ENCODE data around the gene YOD1. TPM values are rescaled to one million over a fixed set of nuclear protein-coding genes. Genes with fewer than 3 reads are reported as not detected.
A peak's percentile ranks its signal among the peaks of the same experiment; 100 is the strongest.

YOD1 gene
- total and polyA plus RNA-seq, 8 donors = 1.1 to 4.0 (median 2.3) TPM

DNA sequence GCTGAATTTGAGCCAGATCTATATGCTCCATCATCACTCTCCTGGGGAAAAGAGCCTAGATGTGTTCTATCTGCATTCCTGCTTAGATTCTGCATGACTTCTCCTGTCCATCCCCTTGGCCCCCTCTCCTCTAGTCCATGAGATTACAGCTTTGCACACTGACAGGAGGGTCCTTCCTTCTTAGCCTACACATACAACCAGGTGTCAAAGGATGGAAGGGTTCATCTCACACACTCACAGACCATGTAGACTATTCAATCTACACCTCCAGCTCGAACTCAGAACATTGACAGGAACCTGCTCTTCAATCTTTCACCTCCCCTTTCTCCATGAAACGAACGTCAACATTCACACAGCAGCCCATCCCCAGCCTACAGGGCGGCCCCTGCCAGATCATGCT is 32.3 kb downstream of the YOD1 start:
- ATAC-seq (peak in 1 of 4 donors; percentile 2), DNase-seq (no peak), FAIRE-seq (no peak)
- TF ChIP-seq, protein P1, sequence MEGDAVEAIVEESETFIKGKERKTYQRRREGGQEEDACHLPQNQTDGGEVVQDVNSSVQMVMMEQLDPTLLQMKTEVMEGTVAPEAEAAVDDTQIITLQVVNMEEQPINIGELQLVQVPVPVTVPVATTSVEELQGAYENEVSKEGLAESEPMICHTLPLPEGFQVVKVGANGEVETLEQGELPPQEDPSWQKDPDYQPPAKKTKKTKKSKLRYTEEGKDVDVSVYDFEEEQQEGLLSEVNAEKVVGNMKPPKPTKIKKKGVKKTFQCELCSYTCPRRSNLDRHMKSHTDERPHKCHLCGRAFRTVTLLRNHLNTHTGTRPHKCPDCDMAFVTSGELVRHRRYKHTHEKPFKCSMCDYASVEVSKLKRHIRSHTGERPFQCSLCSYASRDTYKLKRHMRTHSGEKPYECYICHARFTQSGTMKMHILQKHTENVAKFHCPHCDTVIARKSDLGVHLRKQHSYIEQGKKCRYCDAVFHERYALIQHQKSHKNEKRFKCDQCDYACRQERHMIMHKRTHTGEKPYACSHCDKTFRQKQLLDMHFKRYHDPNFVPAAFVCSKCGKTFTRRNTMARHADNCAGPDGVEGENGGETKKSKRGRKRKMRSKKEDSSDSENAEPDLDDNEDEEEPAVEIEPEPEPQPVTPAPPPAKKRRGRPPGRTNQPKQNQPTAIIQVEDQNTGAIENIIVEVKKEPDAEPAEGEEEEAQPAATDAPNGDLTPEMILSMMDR (IDR thresholded peaks at IDR 0.05) = no peak
- Histone ChIP-seq H3K27ac (no peak overlapping the region), H3K36me3 (peaks cover 0 to 12% (median 5%) of the 10 kb centered on the region in 3 donors), H3K4me1 (peaks cover 3 to 13% (median 9%) of the 10 kb centered on the region in 3 donors), H3K27me3 (no peaks in the 10 kb centered on the region), H3K4me3 (no peak overlapping the region), H3K9me3 (no peaks in the 10 kb centered on the region)
- intact Hi-C loops (cut with DNase I) = no loop called here
- 86 to 91% methylated on average over 4 of the region's 4 CpGs for WGBS, 2 donors

DNA sequence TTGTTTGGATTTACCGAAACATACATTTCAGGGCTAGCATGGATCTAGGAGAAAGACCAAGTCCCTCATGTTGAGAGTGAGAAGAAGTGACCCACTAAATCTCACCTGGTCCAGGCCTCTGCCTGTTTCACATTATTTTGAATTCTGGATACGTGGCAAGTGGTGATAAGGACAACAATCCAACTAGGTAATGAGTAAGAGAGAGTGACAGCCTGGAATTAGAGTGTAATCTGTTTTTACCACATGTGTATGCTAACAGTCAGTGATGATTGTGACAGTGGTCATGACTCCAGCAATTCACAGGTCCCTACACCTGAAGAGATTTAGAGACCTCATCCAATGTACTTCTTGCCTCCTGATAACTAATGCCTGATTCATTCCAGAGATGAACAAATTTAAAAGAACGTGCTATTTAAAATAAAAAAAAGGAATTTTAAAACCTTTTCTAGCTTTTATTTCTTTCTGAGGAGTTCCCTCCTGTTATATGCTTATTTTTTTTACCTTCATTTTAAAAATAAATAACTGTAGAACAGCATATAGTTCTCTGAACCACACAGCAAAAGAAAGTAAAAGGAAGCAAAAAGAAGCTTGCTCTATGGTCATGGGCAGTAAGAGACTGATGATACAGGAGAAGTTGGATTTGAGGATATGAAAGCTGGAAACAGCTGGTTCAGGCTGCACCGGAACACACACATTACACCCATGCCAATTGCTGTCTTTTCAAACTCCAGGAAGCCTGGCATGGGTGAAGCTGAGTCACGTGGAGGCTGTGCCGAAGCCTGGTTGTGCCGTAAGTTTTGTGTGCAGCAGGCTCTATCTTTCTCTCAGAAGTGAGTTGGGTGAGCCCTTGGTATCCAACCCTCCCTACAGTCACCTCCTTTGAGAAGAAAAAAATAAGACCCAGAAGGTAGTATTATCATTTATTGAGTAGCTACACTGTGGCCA is 33.1 kb downstream of the YOD1 start:
- peaks cover 3 to 13% (median 9%) of the 10 kb centered on the region in 3 donors for H3K4me1 ChIP-seq
- intact Hi-C loops (cut with DNase I) = no loop called here
- TF ChIP-seq, protein P1 (IDR thresholded peaks at IDR 0.05) = no peak
- peak overlapping the region in 1 of 4 donors; percentile 55 for H3K27ac ChIP-seq
- no peak for FAIRE-seq
- WGBS, 2 donors = 32% methylated on average over 7 of the region's 7 CpGs
- H3K4me3 ChIP-seq = no peak overlapping the region
- ATAC-seq = peak; percentile 84 to 88 (median 85)
- H3K36me3 ChIP-seq = peaks cover 0 to 9% (median 5%) of the 10 kb centered on the region in 3 donors
- peak in 4 of 6 donors; percentile 48 to 68 (median 58) for DNase-seq
- H3K9me3 ChIP-seq = no peaks in the 10 kb centered on the region
- no peaks in the 10 kb centered on the region for H3K27me3 ChIP-seq

DNA sequence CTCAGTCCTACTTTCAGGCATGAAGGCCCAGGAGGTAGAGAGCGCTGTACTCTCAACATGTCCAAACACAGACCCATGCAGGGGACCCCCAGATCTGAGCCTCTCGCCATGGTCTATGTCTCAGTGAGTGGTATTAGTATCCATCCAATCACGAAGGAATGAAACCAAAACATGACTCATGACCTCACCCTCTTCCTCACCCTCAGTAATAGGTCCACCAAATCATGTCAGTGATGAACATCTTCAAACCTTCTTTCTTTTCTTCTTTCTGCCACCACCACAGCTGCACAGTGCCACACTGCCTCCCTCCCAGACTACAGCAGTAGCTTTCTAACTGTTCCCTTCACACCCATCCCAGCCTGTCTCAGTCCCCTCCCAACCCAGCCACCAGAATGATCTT is 35.2 kb downstream of the YOD1 start:
- Histone ChIP-seq H3K36me3 (no peaks in the 10 kb centered on the region), H3K9me3 (no peaks in the 10 kb centered on the region), H3K27me3 (no peaks in the 10 kb centered on the region), H3K4me3 (no peak overlapping the region), H3K27ac (no peak overlapping the region), H3K4me1 (peaks cover 3 to 13% (median 9%) of the 10 kb centered on the region in 3 donors)
- intact Hi-C loops (cut with DNase I) = no loop called here
- TF ChIP-seq, protein P1 (IDR thresholded peaks at IDR 0.05) = no peak
- DNase-seq = no peak
- no peak for FAIRE-seq
- 90 to 94% methylated on average over 3 of the region's 3 CpGs for WGBS, 2 donors
- ATAC-seq = no peak

DNA sequence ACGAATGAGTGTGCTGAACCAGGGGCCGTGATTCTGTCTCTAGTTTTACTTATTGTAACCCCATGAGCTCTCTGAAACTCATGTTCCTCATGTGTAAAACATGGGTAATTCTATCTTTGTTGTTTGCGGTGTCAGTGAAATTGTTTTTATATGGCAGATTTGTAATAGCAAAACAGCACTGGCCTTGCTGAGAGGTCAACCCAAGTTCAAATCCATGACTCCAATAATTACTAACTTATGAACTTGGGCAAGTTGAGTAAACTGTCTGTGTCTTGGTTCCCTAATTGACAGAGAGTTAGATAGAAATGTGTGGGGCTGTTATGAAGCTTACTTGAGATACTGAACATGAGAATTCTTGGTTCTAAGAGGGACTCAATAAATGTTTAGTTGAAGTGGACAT is 36.3 kb downstream of the YOD1 start:
- Histone ChIP-seq H3K36me3 (no peaks in the 10 kb centered on the region), H3K4me1 (peaks cover 3 to 13% (median 9%) of the 10 kb centered on the region in 3 donors), H3K9me3 (no peaks in the 10 kb centered on the region), H3K4me3 (no peak overlapping the region), H3K27ac (no peak overlapping the region), H3K27me3 (no peaks in the 10 kb centered on the region)
- WGBS, 2 donors = 83 to 87% methylated on average over 3 of the region's 3 CpGs
- intact Hi-C loops (cut with DNase I) = no loop called here
- DNase-seq (no peak), FAIRE-seq (no peak), ATAC-seq (no peak)
- TF ChIP-seq, protein P1 (IDR thresholded peaks at IDR 0.05) = no peak
